Muscle of leg (tissue), 11 donors: ENCODE measurements around the gene MED27. TPM values are rescaled to one million over a fixed set of nuclear protein-coding genes. Genes with fewer than 3 reads are reported as not detected.
A peak's percentile ranks its signal among the peaks of the same experiment; 100 is the strongest.
"Not testable (repeated sequence)": the region's sequence is repeated elsewhere in the genome, so short reads cannot be mapped to it uniquely, and the experiment has no call there.

Source experiments
- DNase-seq: peaks from one replicate; pipeline ENCODE4 v3.0.0; 2013
- H3K27ac ChIP-seq: one replicate; pipeline ENCODE4 v1.5.1; 2013; ENCODE audit warnings: mild to moderate bottlenecking, low read length, control low read depth
- H3K27me3 ChIP-seq: one replicate; pipeline ENCODE4 v1.6.1; 2013; ENCODE audit warnings: low read length; ENCODE audit not compliant: control insufficient read depth, insufficient read depth
- H3K36me3 ChIP-seq: one replicate; pipeline ENCODE4 v1.6.1; 2013; ENCODE audit warnings: low read length; ENCODE audit not compliant: control insufficient read depth, insufficient read depth
- H3K4me1 ChIP-seq: one replicate; pipeline ENCODE4 v1.6.1; 2013; ENCODE audit warnings: low read length; ENCODE audit not compliant: control insufficient read depth, insufficient read depth
- H3K4me3 ChIP-seq: one replicate; pipeline ENCODE4 v1.5.1; 2013; ENCODE audit warnings: low read length, control low read depth
- H3K9me3 ChIP-seq: replicated peaks from 2 replicates; pipeline ENCODE4 v1.6.1; 2013; ENCODE audit warnings: low read depth, low read length; ENCODE audit not compliant: control insufficient read depth
- WGBS: methylation state at CpG from one replicate; pipeline ENCODE4 v1.1.5; 2013; ENCODE audit warnings: missing lambda C conversion rate; ENCODE audit not compliant: insufficient coverage; 5-methylcytosine and 5-hydroxymethylcytosine counted together
- polyA plus RNA-seq, 8 donors: library from polyadenylated mRNA; unstranded; fragments of 120-200 nt; gene quantifications; one replicate each; pipeline versions ENCODE4 v1.2.1 to v1.2.3, GENCODE V29; 2013; ENCODE audit warnings: inconsistent platforms in 1 of 8, low replicate concordance in 1 of 8; ENCODE audit not compliant: insufficient read length in 8 of 8, insufficient read depth in 1 of 8
- total RNA-seq: library from RNA; stranded (reverse); fragments of 120-200 nt; gene quantifications from one replicate; pipeline ENCODE4 v1.2.4, GENCODE V29; 2013

The MED27 gene
- total and polyA plus RNA-seq, 9 donors, result 11.9 to 17.2 (median 15.0) TPM

GRCh38 chr9:132063281-132063680 lies 16.4 kb downstream of the MED27 start:
- WGBS, result 64% methylated on average over 2 of the region's 6 CpGs
- no peaks in the 10 kb centered on the region for H3K9me3 ChIP-seq
- H3K4me1 ChIP-seq, result peaks cover 19% of the 10 kb centered on the region
- no peaks in the 10 kb centered on the region for H3K27me3 ChIP-seq
- H3K27ac ChIP-seq, result no peak overlapping the region
- peak; percentile 52 for DNase-seq
- H3K36me3 ChIP-seq, result no peaks in the 10 kb centered on the region
- H3K4me3 ChIP-seq, result no peak overlapping the region

GRCh38 chr9:132062806-132063205 lies 16.9 kb downstream of the MED27 start:
- no peak for DNase-seq
- no peaks in the 10 kb centered on the region for H3K9me3 ChIP-seq
- H3K4me3 ChIP-seq, result no peak overlapping the region
- H3K36me3 ChIP-seq, result no peaks in the 10 kb centered on the region
- WGBS, result 81% methylated on average over 2 of the region's 4 CpGs
- H3K4me1 ChIP-seq, result peaks cover 19% of the 10 kb centered on the region
- no peaks in the 10 kb centered on the region for H3K27me3 ChIP-seq
- H3K27ac ChIP-seq, result no peak overlapping the region

GRCh38 chr9:132061526-132061925 lies 18.1 kb downstream of the MED27 start:
- 74% methylated on average over 3 of the region's 3 CpGs for WGBS

GRCh38 chr9:132059361-132059760 lies 20.3 kb downstream of the MED27 start:
- Histone ChIP-seq H3K36me3 (peaks cover 4% of the 10 kb centered on the region), H3K27ac (no peak overlapping the region), H3K4me1 (peaks cover 11% of the 10 kb centered on the region), H3K4me3 (no peak overlapping the region), H3K27me3 (no peaks in the 10 kb centered on the region), H3K9me3 (no peaks in the 10 kb centered on the region)
- no peak for DNase-seq
- WGBS, result 83% methylated on average over 2 of the region's 8 CpGs

More at GRCh38 chr9:132061526-132061925, 18.1 kb downstream of the MED27 start:
- Histone ChIP-seq H3K27me3 (no peaks in the 10 kb centered on the region), H3K9me3 (no peaks in the 10 kb centered on the region), H3K4me3 (no peak overlapping the region), H3K27ac (no peak overlapping the region), H3K36me3 (peaks cover 4% of the 10 kb centered on the region), H3K4me1 (peaks cover 19% of the 10 kb centered on the region)
- DNase-seq, result no peak

- not testable (repeated sequence) for DNase-seq
- WGBS, result 81% methylated on average over 3 of the region's 6 CpGs
These were observed 21.4 kb downstream of the MED27 start for GRCh38 chr9:132058226-132058625.

GRCh38 chr9:132056717-132057560 lies 22.7 kb downstream of the MED27 start:
- WGBS, result 86% methylated on average over 7 of the region's 11 CpGs

More at GRCh38 chr9:132058226-132058625, 21.4 kb downstream of the MED27 start:
- H3K27ac ChIP-seq, H3K36me3 ChIP-seq, H3K27me3 ChIP-seq, H3K4me3 ChIP-seq, H3K9me3 ChIP-seq: not testable (repeated sequence)
- H3K4me1 ChIP-seq, result peaks cover 13% of the 10 kb centered on the region

GRCh38 chr9:132055756-132056155 lies 23.9 kb downstream of the MED27 start:
- WGBS, result 100% methylated on average over 1 of the region's 3 CpGs
- H3K4me3 ChIP-seq, result no peak overlapping the region
- peaks cover 5% of the 10 kb centered on the region for H3K4me1 ChIP-seq
- no peak for DNase-seq
- no peaks in the 10 kb centered on the region for H3K9me3 ChIP-seq
- H3K27me3 ChIP-seq, result no peaks in the 10 kb centered on the region
- H3K27ac ChIP-seq, result no peak overlapping the region
- H3K36me3 ChIP-seq, result peaks cover 4% of the 10 kb centered on the region

More at GRCh38 chr9:132056717-132057560, 22.7 kb downstream of the MED27 start:
- H3K27me3 ChIP-seq, result no peaks in the 10 kb centered on the region
- H3K36me3 ChIP-seq, result peaks cover 4% of the 10 kb centered on the region
- DNase-seq, result no peak
- no peak overlapping the region for H3K4me3 ChIP-seq
- H3K27ac ChIP-seq, result no peak overlapping the region
- H3K4me1 ChIP-seq, result peaks cover 10% of the 10 kb centered on the region
- H3K9me3 ChIP-seq, result no peaks in the 10 kb centered on the region

- Histone ChIP-seq H3K27me3 (no peaks in the 10 kb centered on the region), H3K27ac (no peak overlapping the region), H3K9me3 (no peaks in the 10 kb centered on the region), H3K4me1 (peaks cover 5% of the 10 kb centered on the region), H3K36me3 (peaks cover 4% of the 10 kb centered on the region), H3K4me3 (no peak overlapping the region)
- 74% methylated on average over 11 of the region's 11 CpGs for WGBS
- no peak for DNase-seq
These were observed 25.6 kb downstream of the MED27 start for GRCh38 chr9:132054024-132054423.

GRCh38 chr9:132049900-132050299 lies 29.8 kb downstream of the MED27 start:
- Histone ChIP-seq H3K4me3 (no peak overlapping the region), H3K27me3 (no peaks in the 10 kb centered on the region), H3K27ac (no peak overlapping the region), H3K9me3 (no peaks in the 10 kb centered on the region), H3K4me1 (peaks cover 5% of the 10 kb centered on the region), H3K36me3 (no peaks in the 10 kb centered on the region)
- 50% methylated on average over 1 of the region's 4 CpGs for WGBS
- DNase-seq, result peak; percentile 20

- 64% methylated on average over 5 of the region's 7 CpGs for WGBS
- DNase-seq, result no peak
These were observed 30.3 kb downstream of the MED27 start for GRCh38 chr9:132049323-132049882.

More at GRCh38 chr9:132049323-132049882, 30.3 kb downstream of the MED27 start:
- H3K27ac ChIP-seq, result no peak overlapping the region
- H3K36me3 ChIP-seq, result no peaks in the 10 kb centered on the region
- H3K9me3 ChIP-seq, result no peaks in the 10 kb centered on the region
- H3K4me1 ChIP-seq, result peaks cover 4% of the 10 kb centered on the region
- no peaks in the 10 kb centered on the region for H3K27me3 ChIP-seq
- no peak overlapping the region for H3K4me3 ChIP-seq
